Kidney capillary endothelial cell (primary cell): ENCODE measurements around the gene CGGBP1.
"Not testable (repeated sequence)": the region's sequence is repeated elsewhere in the genome, so short reads cannot be mapped to it uniquely, and the experiment has no call there.

Source experiments
- DNase-seq: peaks from one replicate; pipeline ENCODE4 v3.0.0-alpha.2; 2018; ENCODE audit warnings: low spot score

Gene CGGBP1

GRCh38 chr3:88034491-88035275 is 24.1 kb downstream of the CGGBP1 start:
- no peak for DNase-seq

GRCh38 chr3:88033808-88034207 is 25.0 kb downstream of the CGGBP1 start:
- DNase-seq = no peak

DNA sequence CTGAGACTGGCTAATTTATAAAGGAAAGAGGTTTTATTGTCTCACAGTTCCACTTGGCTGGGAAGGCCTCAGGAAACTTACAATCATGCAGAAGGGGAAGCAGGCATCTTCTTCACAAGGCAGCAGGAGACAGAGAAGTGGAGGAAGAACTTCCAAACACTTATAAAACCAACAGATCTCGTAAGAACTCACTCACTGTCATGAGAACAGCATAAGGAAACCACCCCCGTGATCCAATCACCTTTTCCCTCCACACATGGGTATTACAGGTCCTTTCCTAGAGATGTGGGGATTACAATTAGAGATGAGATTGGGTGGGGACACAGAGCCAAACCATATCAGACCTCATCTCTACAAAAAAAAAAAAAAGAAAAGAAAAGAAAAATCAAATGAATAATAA is 25.7 kb downstream of the CGGBP1 start:
- DNase-seq = no peak

GRCh38 chr3:88032245-88032644 is 26.6 kb downstream of the CGGBP1 start:
- no peak for DNase-seq

DNA sequence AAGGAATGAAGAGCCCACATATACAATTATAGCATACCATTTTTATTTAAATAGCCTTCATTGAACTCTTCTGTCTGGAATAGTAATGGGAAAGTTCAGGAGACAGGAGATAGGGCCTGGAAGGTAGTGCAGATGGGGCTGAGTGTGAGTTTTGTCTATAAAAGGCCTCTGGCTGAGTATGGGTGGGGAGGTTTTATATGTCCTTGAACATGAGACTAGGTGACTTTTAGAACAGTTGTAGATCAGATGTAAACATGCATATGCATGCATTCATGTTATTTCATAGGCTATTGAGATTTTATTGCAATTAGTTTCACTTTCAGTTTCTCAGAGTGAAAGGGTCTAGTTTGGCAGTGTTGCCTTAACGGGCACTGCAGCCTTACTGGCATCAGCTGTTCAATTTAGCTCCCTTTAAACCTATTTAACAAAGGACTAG is 27.1 kb downstream of the CGGBP1 start:
- peak; percentile 46 for DNase-seq

GRCh38 chr3:88030210-88030609 is 28.6 kb downstream of the CGGBP1 start:
- no peak for DNase-seq

- DNase-seq = no peak
These were observed 29.9 kb downstream of the CGGBP1 start for GRCh38 chr3:88028876-88029275.

DNA sequence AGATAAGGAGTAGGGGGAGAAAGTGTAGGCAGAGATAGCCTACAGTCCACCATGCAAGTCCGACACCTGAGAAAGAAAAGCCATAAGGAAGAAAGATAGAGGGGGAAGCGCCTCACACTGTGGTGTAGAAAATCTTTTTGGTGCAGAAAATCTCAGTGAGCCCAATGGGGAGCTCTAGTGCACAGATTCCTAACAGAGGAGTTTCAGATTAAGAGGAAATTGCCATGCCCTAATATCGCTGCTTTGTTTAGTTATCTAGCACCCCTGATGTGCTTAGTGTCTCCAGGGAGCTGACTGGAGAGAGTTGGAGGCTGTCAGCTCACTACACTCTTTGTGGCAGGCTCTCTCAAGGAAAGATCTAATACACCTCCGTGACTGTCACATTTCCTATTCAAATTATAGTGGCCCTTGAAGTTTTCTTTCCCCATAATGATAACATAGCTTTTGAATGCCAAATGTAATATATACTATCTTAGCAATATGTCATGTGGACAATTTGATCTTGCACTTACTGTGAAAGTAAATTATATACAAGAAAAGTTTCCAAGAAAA is 33.7 kb downstream of the CGGBP1 start:
- no peak for DNase-seq

DNA sequence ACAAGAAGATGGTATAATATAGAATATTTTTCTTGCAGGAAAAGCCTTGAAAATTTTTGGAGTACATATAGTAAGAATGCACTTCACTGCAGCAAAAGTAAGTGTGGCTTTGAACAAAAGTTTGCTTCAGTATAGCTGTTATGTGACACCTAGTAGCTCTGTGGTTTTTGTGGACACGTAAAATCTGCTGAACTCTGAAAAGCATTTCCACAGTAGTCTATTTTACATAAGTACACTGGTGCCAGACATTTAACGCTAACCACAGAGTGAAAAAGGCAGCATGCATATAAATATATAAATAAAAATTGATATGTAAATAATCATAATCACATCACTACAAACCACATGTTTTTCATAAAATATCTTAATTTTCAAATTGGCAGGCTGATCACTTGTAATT is 39.8 kb downstream of the CGGBP1 start:
- DNase-seq = no peak

DNA sequence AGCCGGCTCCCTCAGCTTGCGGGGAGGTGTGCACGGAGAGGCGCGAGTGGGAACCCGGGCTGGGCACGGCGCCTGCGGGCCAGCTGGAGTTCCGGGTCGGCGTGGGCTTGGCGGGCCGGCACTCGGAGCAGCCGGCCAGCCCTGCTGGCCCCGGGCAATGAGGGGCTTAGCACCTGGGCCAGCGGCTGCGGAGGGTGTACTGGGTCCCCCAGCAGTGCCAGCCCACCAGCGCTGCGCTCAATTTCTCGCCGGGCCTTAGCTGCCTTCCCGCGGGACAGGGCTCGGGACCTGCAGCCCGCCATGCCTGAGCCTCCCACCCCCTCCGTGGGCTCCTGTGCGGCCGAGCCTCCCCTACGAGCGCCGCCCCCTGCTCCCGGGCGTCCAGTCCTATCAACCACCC is 43.1 kb downstream of the CGGBP1 start:
- DNase-seq = not testable (repeated sequence)

GRCh38 chr3:88013592-88013991 is 45.2 kb downstream of the CGGBP1 start:
- no peak for DNase-seq

GRCh38 chr3:88010810-88011209 is 48.0 kb downstream of the CGGBP1 start:
- no peak for DNase-seq

DNA sequence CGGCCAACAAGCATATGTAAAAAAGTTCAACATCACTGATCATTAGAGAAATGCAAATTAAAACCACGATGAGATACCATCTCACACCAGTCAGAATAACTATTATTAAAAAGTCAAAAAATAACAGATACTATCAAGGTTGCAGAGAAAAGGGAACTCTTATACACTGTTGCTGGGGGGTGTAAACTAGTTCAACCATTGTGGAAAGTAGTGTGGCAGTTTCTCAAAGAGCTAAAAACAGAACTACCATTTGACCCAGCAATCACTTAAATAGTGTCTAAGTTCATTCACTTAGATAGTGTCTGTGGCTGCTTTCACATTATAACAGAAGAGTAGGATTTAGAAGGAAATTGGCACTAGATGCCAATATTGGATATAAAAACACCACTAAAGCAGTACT is 49.7 kb downstream of the CGGBP1 start:
- DNase-seq = no peak

- peak; percentile 49 for DNase-seq
These were observed 53.7 kb downstream of the CGGBP1 start for GRCh38 chr3:88005066-88005465.

- DNase-seq = peak; percentile 50
These were observed 55.6 kb downstream of the CGGBP1 start for GRCh38 chr3:88003115-88003755.

GRCh38 chr3:88002448-88002847 is 56.4 kb downstream of the CGGBP1 start:
- no peak for DNase-seq
